Aorta (tissue), 5 donors: Measurements from ENCODE around the gene TMEM184C. TPM values are rescaled to one million over a fixed set of nuclear protein-coding genes. Genes with fewer than 3 reads are reported as not detected.
A peak's percentile ranks its signal among the peaks of the same experiment; 100 is the strongest.

Experiments
- ATAC-seq: fragments of 200-7000 bp; cut with Tn5 transposase; one replicate; pipeline ENCODE4 v1.9.1; 2022; ENCODE audit warnings: moderate library complexity; ENCODE audit not compliant: low FRiP score
- DNase-seq, 2 donors: peaks; one replicate each; pipeline ENCODE4 v3.0.0-alpha.2; 2020
- H3K27ac ChIP-seq, 2 donors: one replicate each; pipeline ENCODE4 v1.5.1; 2013; ENCODE audit warnings: low read length in 2 of 2, mild to moderate bottlenecking in 2 of 2, moderate library complexity in 2 of 2, control low read depth in 1 of 2, inconsistent platforms in 1 of 2, low read depth in 1 of 2
- H3K27me3 ChIP-seq, 2 donors: one replicate each; pipeline ENCODE4 v1.6.1; 2013; ENCODE audit warnings: control low read depth in 1 of 2, low read length in 1 of 2, mild to moderate bottlenecking in 1 of 2, moderate library complexity in 1 of 2; ENCODE audit not compliant: insufficient read depth in 2 of 2, control insufficient read depth in 1 of 2
- H3K36me3 ChIP-seq, 2 donors: one replicate each; pipeline ENCODE4 v1.6.1; 2013; ENCODE audit warnings: control low read depth in 1 of 2, low read length in 1 of 2, mild to moderate bottlenecking in 1 of 2; ENCODE audit not compliant: insufficient read depth in 2 of 2, control insufficient read depth in 1 of 2
- H3K4me1 ChIP-seq, 2 donors: one replicate each; pipeline ENCODE4 v1.6.1; 2013; ENCODE audit warnings: low read length in 2 of 2, control low read depth in 1 of 2, mild to moderate bottlenecking in 1 of 2, moderate library complexity in 1 of 2; ENCODE audit not compliant: insufficient read depth in 2 of 2, control insufficient read depth in 1 of 2
- H3K4me3 ChIP-seq, 2 donors: one replicate each; pipeline ENCODE4 v1.5.1; 2013; ENCODE audit warnings: low read length in 2 of 2, control low read depth in 1 of 2, mild to moderate bottlenecking in 1 of 2
- H3K9me3 ChIP-seq: one replicate; pipeline ENCODE4 v1.6.1; 2013; ENCODE audit warnings: mild to moderate bottlenecking, low read length; ENCODE audit not compliant: control insufficient read depth
- WGBS, 2 donors: extraction: QIAGEN DNeasy Blood & Tissue Kit; methylation state at CpG; one replicate each; pipeline ENCODE4 v1.1.7; 2013; 5-methylcytosine and 5-hydroxymethylcytosine counted together
- intact Hi-C, 2 donors: fragments of 100-400 bp; cut with DNase I; formaldehyde crosslinking; loops; one replicate each; pipeline versions ENCODE4 v1.14.2 to v1.15.0; 2022
- polyA plus RNA-seq, 2 donors: library from polyadenylated mRNA; stranded (reverse); fragments of 200-250 nt; gene quantifications; one replicate each; pipeline ENCODE4 v1.2.3, GENCODE V29; 2013
- total RNA-seq, 2 donors: library from RNA; stranded (reverse); fragmentation: NEBNext Ultra II Directional; extraction: Animal tissue kit (Norgen Biotek cat#: 25700); gene quantifications; one replicate each; pipeline ENCODE4 v1.2.1, GENCODE V29; 2021
- donor health status: healthy with polysubstance abuse.
- donor health status: Bipolar disorder and iron deficiency.
- donor health status: DM: no; HTN: no; CAD: no.
- donor health status: DM: no; HTN: no; CAD: no.
- donor health status: DM: yes; HTN: yes; CAD: no.

Gene TMEM184C
- total and polyA plus RNA-seq, 4 donors: 10.6 to 23.5 (median 19.3) TPM

- intact Hi-C loops: loop anchor here in 1 of 2 donors (10.0 kb wide), 1 partner anchor 68 kb away; no protein-coding TSS in a partner anchor
- H3K4me3 ChIP-seq: no peak overlapping the region
- DNase-seq (no peak), ATAC-seq (no peak)
- H3K36me3 ChIP-seq: no peaks in the 10 kb centered on the region
- peaks cover 1% of the 10 kb centered on the region for H3K9me3 ChIP-seq
- no peak overlapping the region for H3K27ac ChIP-seq
- no peaks in the 10 kb centered on the region for H3K4me1 ChIP-seq
- H3K27me3 ChIP-seq: no peaks in the 10 kb centered on the region
Measured at GRCh38 chr4:147582386-147583060, 34.7 kb upstream of the TMEM184C start.

DNA sequence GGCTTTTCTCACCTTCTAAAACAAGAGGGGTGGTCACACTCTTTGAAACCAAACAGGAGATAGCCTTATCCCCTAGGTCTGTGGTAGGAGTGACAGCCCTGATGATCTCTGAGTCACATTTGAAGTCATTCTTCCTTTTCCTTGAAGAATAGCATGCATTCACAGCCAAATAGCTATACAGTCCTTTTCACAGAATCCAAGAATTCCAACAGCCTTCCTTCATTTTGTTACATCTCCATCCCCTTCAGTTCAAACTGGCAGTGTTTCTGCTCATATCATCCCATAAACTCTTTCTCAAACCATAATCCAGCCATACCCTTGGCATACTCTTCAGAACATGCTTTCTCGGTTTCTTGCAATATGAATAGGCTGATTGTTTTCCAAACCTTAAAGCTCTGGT lies 33.3 kb upstream of the TMEM184C start:
- ATAC-seq (no peak), DNase-seq (no peak)
- Histone ChIP-seq H3K36me3 (no peaks in the 10 kb centered on the region), H3K4me3 (no peak overlapping the region), H3K27ac (no peak overlapping the region), H3K27me3 (no peaks in the 10 kb centered on the region), H3K9me3 (peaks cover 1% of the 10 kb centered on the region), H3K4me1 (no peaks in the 10 kb centered on the region)
- WGBS, 2 donors: 91 to 97% methylated on average over 1 of the region's 1 CpG
- intact Hi-C loops: loop anchor here in 1 of 2 donors (10.0 kb wide), 1 partner anchor 69 kb away; no protein-coding TSS in a partner anchor

GRCh38 chr4:147586032-147586431 lies 31.2 kb upstream of the TMEM184C start:
- 55 to 56% methylated on average over 3 of the region's 3 CpGs for WGBS, 2 donors
- Histone ChIP-seq H3K4me3 (no peak overlapping the region), H3K36me3 (no peaks in the 10 kb centered on the region), H3K27ac (no peak overlapping the region), H3K9me3 (peaks cover 1% of the 10 kb centered on the region), H3K27me3 (no peaks in the 10 kb centered on the region), H3K4me1 (no peaks in the 10 kb centered on the region)
- DNase-seq: no peak
- intact Hi-C loops: loop anchor here (5.0 to 10.0 kb wide), 3 partner anchors 69 to 569 kb away; no protein-coding TSS in a partner anchor
- ATAC-seq: no peak

GRCh38 chr4:147586637-147587036 lies 30.6 kb upstream of the TMEM184C start:
- H3K36me3 ChIP-seq: no peaks in the 10 kb centered on the region
- peaks cover 1% of the 10 kb centered on the region for H3K9me3 ChIP-seq
- ATAC-seq: no peak
- H3K4me1 ChIP-seq: no peaks in the 10 kb centered on the region
- intact Hi-C loops: loop anchor here (5.0 to 10.0 kb wide), 3 partner anchors 69 to 569 kb away; no protein-coding TSS in a partner anchor
- H3K27ac ChIP-seq: no peak overlapping the region
- no peaks in the 10 kb centered on the region for H3K27me3 ChIP-seq
- DNase-seq: no peak
- WGBS, 2 donors: 88 to 92% methylated on average over 4 of the region's 4 CpGs
- H3K4me3 ChIP-seq: no peak overlapping the region

DNA sequence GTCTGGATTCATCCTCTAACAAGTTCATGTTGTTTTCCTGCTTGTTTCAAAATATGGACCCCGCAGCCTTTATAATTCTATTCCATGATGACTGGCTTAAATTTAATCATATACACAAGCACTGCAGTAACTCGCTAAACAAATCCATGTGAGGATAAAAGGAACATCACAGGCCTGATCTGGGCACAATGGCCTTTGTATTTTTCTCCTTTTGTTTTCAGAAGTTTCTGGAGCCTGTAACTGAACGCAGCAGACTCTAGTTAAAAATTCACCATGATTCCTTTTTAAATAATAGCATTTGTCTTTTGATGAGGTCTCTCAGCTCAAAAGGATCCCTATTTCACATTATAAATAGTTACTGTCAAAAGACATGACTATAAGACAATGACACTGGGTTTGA lies 30.2 kb upstream of the TMEM184C start:
- Histone ChIP-seq H3K27me3 (no peaks in the 10 kb centered on the region), H3K4me1 (no peaks in the 10 kb centered on the region), H3K36me3 (no peaks in the 10 kb centered on the region), H3K27ac (no peak overlapping the region), H3K4me3 (no peak overlapping the region), H3K9me3 (peaks cover 1% of the 10 kb centered on the region)
- DNase-seq (no peak), ATAC-seq (no peak)
- intact Hi-C loops: loop anchor here (5.0 to 10.0 kb wide), 3 partner anchors 70 to 570 kb away; no protein-coding TSS in a partner anchor
- 91 to 93% methylated on average over 3 of the region's 3 CpGs for WGBS, 2 donors

DNA sequence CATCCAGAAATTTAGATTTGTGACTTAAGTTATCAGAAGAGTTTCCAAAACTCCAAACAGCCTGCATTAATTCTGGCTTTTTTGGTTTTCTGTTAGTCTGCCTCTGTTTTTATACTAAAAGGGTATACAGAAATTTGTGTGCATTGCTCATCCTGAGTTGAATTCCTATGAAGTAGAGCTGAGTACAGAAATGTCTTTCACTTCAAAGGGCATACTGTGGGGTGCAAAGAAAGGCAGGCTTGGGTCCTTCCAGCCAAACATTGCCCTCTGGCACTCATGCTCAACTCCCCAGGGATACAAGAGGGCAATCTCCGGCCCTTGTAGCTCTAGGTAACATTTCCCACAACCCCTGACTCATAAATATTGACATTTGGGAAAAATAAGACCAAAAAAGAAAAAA lies 27.6 kb upstream of the TMEM184C start:
- no peaks in the 10 kb centered on the region for H3K4me1 ChIP-seq
- H3K36me3 ChIP-seq: no peaks in the 10 kb centered on the region
- no peaks in the 10 kb centered on the region for H3K9me3 ChIP-seq
- ATAC-seq: no peak
- no peak overlapping the region for H3K27ac ChIP-seq
- H3K4me3 ChIP-seq: no peak overlapping the region
- no peak for DNase-seq
- H3K27me3 ChIP-seq: no peaks in the 10 kb centered on the region
- intact Hi-C loops: loop anchor here (5.0 to 10.0 kb wide), 3 partner anchors 72 to 572 kb away; no protein-coding TSS in a partner anchor
- 10 to 12% methylated on average over 1 of the region's 1 CpG for WGBS, 2 donors

- no peak overlapping the region for H3K27ac ChIP-seq
- WGBS, 2 donors: 39 to 40% methylated on average over 12 of the region's 12 CpGs
- DNase-seq: peak; percentile 53 to 84
Measured at GRCh38 chr4:147590249-147590920, 26.8 kb upstream of the TMEM184C start.

DNA sequence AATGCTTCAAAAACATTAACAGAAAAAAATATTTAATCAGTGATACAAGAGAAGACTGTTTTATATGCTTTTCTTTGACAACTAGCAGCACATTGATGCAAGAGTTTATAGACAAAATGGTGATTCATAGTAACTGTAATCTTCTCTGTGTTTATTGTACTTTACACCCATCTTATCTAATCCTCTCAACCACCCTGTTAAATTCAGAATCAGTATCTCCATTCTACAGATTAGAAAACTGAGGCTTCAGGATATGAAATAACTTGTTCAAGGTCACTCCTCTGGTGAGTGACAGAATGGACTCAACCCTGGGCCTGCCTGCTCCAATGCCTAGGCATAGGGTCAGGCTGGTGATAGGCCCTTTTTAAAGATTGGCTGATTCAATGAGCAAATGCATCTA lies 26.1 kb upstream of the TMEM184C start:
- Histone ChIP-seq H3K4me3 (no peak overlapping the region), H3K36me3 (no peaks in the 10 kb centered on the region), H3K27me3 (no peaks in the 10 kb centered on the region), H3K4me1 (no peaks in the 10 kb centered on the region), H3K27ac (no peak overlapping the region), H3K9me3 (no peaks in the 10 kb centered on the region)
- DNase-seq: no peak
- intact Hi-C loops: loop anchor here (2.0 to 5.0 kb wide), 4 partner anchors 430 to 574 kb away; no protein-coding TSS in a partner anchor
- no peak for ATAC-seq

More at GRCh38 chr4:147590249-147590920, 26.8 kb upstream of the TMEM184C start:
- H3K27me3 ChIP-seq: no peaks in the 10 kb centered on the region
- no peaks in the 10 kb centered on the region for H3K36me3 ChIP-seq
- ATAC-seq: peak; percentile 79
- H3K4me1 ChIP-seq: no peaks in the 10 kb centered on the region
- no peak overlapping the region for H3K4me3 ChIP-seq
- intact Hi-C loops: loop anchor here (2.0 to 5.0 kb wide), 4 partner anchors 430 to 573 kb away; no protein-coding TSS in a partner anchor
- no peaks in the 10 kb centered on the region for H3K9me3 ChIP-seq
